ENCODE data around the gene WWTR1.

The WWTR1 gene

GRCh38 chr3:149590691-149591441 is 67.0 kb downstream of the WWTR1 start:
- DNase-seq = no peak

DNA sequence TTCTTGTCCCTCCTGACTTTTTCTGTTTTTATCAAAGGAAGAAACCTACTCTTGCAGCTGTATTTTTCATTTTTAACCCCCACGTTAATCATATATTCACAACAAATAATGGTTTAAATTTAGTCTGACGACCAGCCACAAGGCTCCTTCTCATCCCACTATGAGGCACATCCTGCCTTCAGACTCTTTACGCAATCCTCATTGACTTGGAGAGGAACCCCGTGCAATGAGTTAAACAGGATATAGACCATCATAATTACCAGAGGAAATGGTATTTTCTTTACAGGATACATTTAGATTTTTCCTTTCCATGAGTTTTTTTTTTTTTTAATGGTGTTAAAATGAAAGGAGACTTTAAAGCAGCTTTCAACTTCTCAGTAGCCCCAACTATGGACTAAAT is 68.5 kb downstream of the WWTR1 start:
- no peak for DNase-seq

DNA sequence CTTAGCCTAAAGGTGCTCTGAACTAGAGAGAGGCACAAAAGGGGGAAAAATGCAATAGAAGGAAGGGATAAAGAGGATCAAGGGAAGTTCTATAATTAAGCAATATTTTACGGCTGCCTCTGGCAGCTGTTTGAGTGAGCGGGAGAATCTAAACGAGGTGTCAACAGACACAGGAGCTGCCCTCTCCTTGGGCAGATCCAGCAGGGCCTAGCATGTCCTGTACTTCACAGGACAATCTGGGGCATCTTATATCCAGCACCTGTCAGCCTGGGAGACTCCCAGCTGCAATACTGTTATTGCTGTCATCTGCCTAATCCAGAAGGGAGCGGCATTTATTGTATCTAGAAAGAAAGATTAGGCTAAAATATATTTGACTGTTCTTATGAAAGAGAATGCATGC is 68.9 kb downstream of the WWTR1 start:
- no peak for DNase-seq

DNA sequence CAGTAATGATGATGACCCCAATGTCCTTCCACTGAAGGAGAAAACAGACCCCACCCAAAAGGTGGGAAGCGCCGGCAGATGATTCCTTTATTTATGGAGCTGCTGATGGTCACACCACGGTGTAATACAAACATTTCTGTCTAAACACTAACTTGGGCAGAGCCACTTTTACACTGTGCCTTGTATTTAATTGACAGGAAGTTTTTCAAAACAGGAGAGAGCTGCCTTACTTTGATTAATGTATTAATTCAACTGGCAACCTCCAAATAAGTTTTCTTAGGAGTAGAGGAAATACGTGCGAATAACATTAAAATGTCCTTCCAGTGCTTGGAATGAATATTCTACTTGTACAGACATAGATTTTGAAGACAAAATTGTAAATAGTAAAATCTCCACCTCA is 70.4 kb downstream of the WWTR1 start:
- no peak for DNase-seq

DNA sequence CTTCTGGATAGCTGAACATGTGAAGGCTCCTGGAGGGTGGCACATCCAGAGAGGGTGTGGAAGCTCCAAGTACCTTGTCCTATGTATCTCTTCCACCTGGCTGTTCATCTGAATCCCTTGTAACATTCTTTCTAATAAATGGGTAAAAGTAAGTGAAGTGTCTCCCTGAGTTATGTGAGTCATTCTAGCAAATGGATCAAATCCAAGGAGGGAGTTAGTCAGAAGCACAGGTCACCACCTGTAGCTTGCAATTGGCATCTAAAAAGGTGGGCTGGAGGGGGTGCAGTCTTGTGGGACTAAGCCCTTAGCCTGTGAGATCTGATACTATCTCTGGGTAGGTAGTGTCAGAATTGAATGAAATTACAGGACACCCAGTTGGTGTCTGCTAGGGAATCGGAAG is 71.0 kb downstream of the WWTR1 start:
- no peak for DNase-seq

GRCh38 chr3:149585401-149585726 is 72.5 kb downstream of the WWTR1 start:
- no peak for DNase-seq

DNA sequence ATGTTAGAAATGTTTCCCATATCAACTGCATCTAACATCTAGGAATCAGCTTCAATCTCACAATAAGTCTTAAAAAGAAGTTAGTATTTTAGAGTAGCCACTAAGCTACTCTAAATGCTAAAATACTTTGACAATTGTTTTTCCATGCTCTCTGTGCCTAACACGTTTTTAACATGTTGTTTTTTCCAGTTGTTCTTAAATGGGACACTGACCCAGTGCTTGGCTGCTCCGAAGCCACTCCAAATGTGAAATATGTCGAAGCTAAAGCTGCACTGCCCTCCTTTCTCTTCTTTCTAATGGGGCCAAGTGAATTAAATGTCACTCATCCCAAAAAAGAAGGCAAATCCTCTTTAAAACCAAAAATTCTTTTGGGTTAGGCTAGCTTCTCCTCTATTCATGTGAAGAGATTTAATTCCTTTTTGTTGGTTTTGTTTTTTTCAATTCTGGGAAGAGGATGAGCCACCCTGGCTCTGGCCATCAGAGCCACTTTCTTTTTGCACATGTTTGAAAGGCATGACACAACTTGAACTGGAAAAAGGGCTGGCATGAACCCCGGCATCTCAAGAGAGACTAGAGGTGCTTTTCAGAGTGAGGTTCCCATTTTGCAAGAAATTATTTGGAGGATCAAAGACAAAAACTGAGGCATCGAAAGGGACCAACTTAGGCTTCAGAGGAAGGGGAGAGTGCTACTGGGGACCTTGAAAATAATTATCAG is 73.7 kb downstream of the WWTR1 start:
- peak in 2 of 14 donors; percentile 14 to 27 for DNase-seq

- no peak for DNase-seq
Observed at GRCh38 chr3:149582395-149582794, 75.4 kb downstream of the WWTR1 start.

- peak in 3 of 14 donors; percentile 10 to 66 (median 11) for DNase-seq
Observed at GRCh38 chr3:149581681-149582370, 76.0 kb downstream of the WWTR1 start.

DNA sequence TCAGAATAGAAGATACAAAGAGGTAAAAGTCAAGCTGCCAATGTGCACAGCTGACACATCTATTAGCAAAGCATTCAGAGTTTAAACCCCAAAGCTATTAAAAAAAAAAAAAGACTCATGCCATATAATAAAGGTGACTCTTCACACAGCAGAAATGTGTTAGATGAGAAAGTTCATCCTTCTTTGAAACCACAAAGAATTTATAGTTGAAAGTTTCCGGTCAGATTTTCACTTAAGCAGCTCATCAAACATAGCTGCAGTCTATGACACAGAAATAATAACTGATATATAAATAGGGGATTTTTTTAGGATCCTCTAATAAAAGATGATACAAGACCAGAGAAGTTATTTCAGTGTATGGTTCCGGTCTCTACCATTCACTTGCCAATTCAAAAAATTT is 76.6 kb downstream of the WWTR1 start:
- no peak for DNase-seq

DNA sequence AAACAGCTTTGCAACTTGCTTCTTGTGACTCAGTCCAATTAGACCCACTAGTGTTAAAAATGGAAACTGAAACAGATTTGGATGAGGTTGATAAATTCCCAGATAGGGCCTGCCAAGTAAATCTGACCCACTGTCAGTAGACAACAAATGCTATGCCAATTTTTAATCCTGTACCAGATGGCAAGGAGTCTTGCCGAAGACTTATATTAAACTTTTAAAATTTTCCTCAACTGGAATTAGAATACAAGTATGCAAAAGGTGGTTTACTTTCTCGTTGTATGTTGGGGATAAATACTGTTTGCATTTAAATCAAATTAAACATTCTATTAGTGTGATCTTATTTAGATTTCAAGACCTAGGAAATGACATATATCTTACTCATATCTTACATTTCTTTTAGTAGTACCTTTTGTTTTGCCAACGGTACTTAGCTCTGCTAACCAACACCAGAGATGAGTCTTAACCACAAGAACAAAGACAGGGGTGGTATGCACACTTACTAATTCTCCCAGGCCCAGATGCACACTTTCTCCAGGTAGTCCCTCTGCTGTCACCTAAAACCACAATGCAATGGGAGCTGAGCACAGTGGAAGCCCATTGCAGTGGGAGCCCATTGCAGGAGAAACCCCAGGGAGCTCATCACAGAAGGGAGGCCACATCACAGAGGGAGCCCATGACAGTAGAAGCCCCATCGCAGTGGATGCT is 77.8 kb downstream of the WWTR1 start:
- peak in 1 of 14 donors; percentile 47 for DNase-seq

DNA sequence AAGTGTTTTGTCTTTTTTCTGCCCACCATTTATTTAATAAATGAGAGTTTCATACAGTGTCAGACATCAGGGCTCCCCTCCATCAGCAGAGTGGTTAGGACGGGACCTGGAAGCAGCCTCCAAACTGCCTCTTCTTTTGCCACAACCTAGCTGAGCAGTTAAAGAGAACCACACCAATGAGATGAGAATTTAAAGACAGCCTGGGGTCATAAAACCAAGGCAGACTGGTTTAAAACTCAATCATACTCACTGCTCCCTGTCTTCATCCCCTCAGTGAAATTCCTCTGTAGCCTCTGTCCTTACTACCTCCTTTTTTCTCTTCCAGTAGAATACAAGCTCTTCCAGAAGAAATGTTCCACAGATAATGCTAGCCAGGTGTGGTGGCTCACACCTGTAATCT is 78.7 kb downstream of the WWTR1 start:
- DNase-seq = no peak

GRCh38 chr3:149577801-149578200 is 80.0 kb downstream of the WWTR1 start:
- no peak for DNase-seq

DNA sequence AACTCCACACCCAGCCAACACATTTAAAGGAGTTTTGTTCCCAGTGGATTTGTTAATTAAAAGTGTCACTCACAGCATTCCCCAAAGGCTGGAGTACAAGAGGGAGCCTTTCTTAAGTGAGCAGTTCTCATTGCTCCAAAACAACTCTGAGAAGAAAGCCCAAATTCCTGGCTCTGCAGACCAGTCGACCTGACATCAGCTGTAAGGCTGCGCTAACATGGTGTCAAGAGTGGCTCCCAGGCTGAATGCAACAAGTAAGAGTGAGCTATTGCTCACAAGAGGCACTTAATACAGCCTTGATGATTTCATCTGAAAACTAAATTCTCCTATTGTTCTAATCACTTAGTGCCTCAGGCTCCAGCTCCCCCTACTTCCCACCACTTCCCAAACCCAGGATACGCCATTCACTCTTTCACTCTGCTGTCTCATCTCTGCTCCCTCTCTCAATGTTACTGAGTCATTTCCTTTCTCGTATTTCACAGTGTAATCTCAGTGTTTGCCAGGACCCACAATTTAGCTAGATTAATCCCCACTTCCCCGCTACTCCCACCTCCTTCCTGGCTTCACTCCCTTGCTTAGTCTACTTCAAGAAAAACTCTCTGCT is 81.8 kb downstream of the WWTR1 start:
- DNase-seq = peak in 4 of 14 donors; percentile 35 to 62 (median 45)

DNA sequence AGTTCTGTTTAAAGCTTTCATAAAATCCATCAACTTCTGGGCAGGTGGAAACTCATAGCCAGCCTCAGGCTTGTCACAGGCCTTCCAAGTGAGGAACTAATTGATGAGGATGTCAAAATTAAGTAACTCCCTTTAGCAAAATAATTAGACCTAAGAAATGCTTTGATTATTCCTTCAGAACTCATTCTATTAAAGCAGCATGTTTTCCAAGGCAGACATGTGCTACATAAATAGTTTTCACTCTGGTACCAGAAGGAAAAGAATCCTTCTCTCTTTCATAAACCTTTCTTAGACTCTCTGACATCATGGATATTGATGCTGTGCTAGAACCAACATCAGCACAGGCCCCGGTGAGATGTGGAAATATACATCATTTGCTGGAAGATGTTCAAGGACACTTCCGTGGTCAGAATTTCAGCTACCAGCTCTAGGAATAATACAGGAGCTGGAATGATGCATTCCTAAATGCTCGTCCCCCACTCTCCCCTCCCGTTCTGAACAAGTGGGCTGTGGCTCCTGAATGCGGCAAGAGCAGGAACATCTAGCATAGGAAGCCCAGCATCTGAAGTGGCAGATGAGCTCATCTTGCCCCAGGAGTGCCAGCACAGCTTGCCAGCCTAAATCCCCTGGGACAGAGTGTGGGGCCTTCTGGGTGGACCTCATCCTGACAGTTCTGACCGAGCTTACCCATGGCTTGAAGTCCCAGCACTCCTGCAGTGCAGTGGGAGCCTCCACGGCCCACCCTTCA is 82.4 kb downstream of the WWTR1 start:
- peak in 7 of 14 donors; percentile 12 to 70 (median 27) for DNase-seq

DNA sequence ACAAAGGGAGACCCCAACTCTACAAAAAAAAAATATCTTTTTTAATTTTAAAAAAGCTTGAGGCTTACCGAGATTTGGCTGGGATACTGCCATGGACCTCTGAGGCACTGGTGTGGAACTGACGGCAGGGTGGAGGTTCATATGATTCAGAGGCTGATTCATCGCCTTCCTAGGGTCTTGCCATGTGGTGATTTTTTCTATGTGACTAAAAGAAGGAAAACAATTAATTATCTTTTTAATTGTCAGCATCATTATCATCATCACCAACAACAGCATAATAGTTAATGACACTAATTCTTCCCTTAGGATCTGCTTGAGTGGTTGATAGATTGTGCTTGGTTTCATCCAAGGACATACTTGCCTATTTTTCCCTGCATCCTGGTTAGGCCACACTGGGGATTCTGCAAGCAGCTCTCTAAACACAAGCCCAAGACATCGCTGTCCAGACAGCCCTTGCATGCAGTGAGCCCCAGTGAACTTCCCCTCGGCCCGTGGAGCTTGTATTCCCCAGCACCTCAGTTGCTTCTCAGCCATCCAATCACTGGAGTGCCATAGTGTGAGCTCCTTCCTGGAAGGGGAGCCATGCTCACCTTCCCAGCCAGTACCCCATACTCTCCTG is 84.9 kb downstream of the WWTR1 start:
- DNase-seq = no peak

GRCh38 chr3:149571381-149571780 is 86.4 kb downstream of the WWTR1 start:
- DNase-seq = no peak

- no peak for DNase-seq
Observed at GRCh38 chr3:149570016-149570415, 87.8 kb downstream of the WWTR1 start.

DNA sequence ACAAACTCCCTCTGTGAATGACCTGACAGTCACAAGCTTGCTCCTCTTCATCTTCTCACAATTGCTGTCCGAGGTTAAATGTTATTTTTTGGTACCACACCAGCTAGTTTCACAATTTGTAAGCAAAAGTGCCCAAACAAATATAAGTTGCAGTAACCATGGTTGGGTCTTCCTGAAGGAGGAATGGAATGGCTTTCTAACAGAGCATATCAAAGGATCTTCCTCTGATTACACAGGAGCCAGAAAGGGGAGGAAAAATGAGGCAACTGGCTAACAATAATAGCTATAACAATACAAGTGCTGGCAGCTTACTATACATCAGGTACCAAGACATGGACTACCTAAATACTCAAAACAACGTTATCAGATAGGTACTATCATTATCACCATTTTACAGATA is 90.4 kb downstream of the WWTR1 start:
- DNase-seq = no peak

DNA sequence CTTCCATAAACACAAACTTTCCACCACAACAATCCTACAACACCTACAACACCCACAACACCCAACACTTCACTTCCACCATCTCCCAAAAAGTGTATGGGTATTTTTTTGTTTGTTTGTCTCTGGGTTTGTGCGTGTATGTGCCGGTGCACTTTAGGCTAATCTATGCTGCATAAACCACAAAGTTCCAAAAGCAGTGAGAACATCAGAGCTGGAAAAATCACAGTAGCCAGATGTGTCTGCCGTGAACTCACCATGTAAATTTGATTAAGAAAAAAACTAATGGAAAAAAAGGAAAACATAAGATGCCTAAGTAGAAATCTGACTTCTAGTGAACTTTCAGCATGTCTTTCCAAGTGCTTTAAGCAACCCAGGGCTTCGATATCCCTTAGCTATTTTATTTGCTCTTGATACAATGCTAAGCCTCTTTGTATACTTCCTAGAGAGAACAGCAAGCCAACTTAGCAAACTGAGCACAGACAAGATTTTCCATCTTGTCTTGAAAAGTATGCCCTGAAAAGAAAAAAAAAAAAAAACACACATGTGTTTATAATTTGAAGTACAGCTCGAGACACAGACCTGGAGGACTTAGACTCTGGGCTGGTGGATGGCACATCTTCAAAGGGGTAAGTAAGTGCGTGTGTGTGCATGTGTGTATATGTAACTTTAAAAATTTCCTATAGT is 91.4 kb downstream of the WWTR1 start:
- DNase-seq = no peak

DNA sequence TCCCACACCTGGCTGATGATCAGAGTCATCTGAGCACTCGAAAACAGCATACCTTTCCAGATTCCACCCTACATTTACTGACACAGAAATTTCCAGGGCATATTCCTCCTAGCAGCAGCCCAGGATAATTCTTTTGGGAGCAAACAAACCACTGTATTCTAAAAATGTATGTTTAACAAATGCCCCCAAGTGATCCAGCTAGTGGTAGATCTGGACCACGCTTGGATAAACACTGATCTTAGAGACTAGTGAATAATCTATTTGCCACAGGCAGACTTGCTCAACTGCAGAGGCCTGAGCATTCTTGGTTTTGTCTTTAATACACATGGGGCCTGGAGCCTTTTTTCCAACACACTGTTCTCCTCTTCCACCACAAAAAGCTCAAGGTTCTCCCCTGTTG is 93.7 kb downstream of the WWTR1 start:
- DNase-seq = no peak
